Fibroblast of skin of back (primary cell): ENCODE measurements around the gene CCDC187. TPM values are rescaled to one million over a fixed set of nuclear protein-coding genes. Genes with fewer than 3 reads are reported as not detected.
"Not testable (repeated sequence)": the region's sequence is repeated elsewhere in the genome, so short reads cannot be mapped to it uniquely, and the experiment has no call there.

ENCODE experiments used
- DNase-seq: peaks from one replicate; pipeline ENCODE4 v3.0.0-alpha.2; 2013
- polyA plus RNA-seq, 2 experiments: library from polyadenylated mRNA; unstranded; fragments of 120-200 nt; gene quantifications; one replicate each; pipeline ENCODE4 v1.2.1, GENCODE V29; 2013; ENCODE audit not compliant: insufficient read length in 2 of 2

CCDC187 gene
- not detected for polyA plus RNA-seq (2013, experiment 1 of 2; ENCODE audit: insufficient read length)
- polyA plus RNA-seq (2013, experiment 2 of 2; ENCODE audit: insufficient read length): not detected

GRCh38 chr9:136303825-136304416, at the start of gene CCDC187:
TSS of gene CCDC187 (minus strand) at chr9:136304094. CDS start at chr9:136303830, 264 bp downstream.
- DNase-seq: no peak

- DNase-seq: no peak
Observed at GRCh38 chr9:136353088-136353487, 49.2 kb upstream of the CCDC187 start.

GRCh38 chr9:136352682-136353081, 48.8 kb upstream of the CCDC187 start:
- no peak for DNase-seq

- DNase-seq: not testable (repeated sequence)
Observed at GRCh38 chr9:136351868-136352267, 48.0 kb upstream of the CCDC187 start.

GRCh38 chr9:136351252-136351800, 47.4 kb upstream of the CCDC187 start:
- no peak for DNase-seq

- DNase-seq: no peak
Observed at GRCh38 chr9:136349546-136349945, 45.7 kb upstream of the CCDC187 start.

GRCh38 chr9:136348691-136349090, 44.8 kb upstream of the CCDC187 start:
- DNase-seq: no peak

GRCh38 chr9:136347472-136348256, 43.8 kb upstream of the CCDC187 start:
- no peak for DNase-seq

- no peak for DNase-seq
Observed at GRCh38 chr9:136346927-136347465, 43.1 kb upstream of the CCDC187 start.

GRCh38 chr9:136346157-136346481, 42.2 kb upstream of the CCDC187 start:
- DNase-seq: no peak

GRCh38 chr9:136345281-136346156, 41.6 kb upstream of the CCDC187 start:
- no peak for DNase-seq

GRCh38 chr9:136344544-136345280, 40.8 kb upstream of the CCDC187 start:
- no peak for DNase-seq

- no peak for DNase-seq
Observed at GRCh38 chr9:136343884-136344269, 40.0 kb upstream of the CCDC187 start.

GRCh38 chr9:136343121-136343883, 39.4 kb upstream of the CCDC187 start:
- no peak for DNase-seq

GRCh38 chr9:136342181-136343120, 38.6 kb upstream of the CCDC187 start:
- DNase-seq: peak; percentile 44

- DNase-seq: no peak
Observed at GRCh38 chr9:136341769-136342168, 37.9 kb upstream of the CCDC187 start.

- no peak for DNase-seq
Observed at GRCh38 chr9:136341042-136341655, 37.3 kb upstream of the CCDC187 start.

- no peak for DNase-seq
Observed at GRCh38 chr9:136340356-136341041, 36.6 kb upstream of the CCDC187 start.

- DNase-seq: no peak
Observed at GRCh38 chr9:136339958-136340310, 36.0 kb upstream of the CCDC187 start.
